OCI-LY7 (cell line): ENCODE data around the gene SUFU. TPM values are rescaled to one million over a fixed set of nuclear protein-coding genes. Genes with fewer than 3 reads are reported as not detected.

Source experiments
- BruUV-seq: library from RNA; stranded (reverse); fragments of 400-500 nt; replicated peaks from 2 replicates; lab custom pipeline; 2021; lab: Mats Ljungman, UMichigan
- CTCF ChIA-PET: fragments of 300-600 bp; sonication (Branson Sonifier 250); formaldehyde crosslinking; loops from one replicate; lab custom pipeline; 2022; ENCODE audit warnings: antibody characterized with exemption; ENCODE audit not compliant: unreplicated experiment; lab: Charles Lee
- POLR2A ChIA-PET: fragments of 300-600 bp; sonication (Branson Sonifier 250); formaldehyde crosslinking; loops from one replicate; lab custom pipeline; 2022; ENCODE audit warnings: antibody characterized with exemption; lab: Charles Lee
- DNase-seq: peaks from one replicate; pipeline ENCODE4 v3.0.0-alpha.2; 2015; ENCODE audit warnings: low spot score
- H2AFZ ChIP-seq: fragments of 200-600 bp; sonication (generic), shearing (Covaris generic); 2 replicates; pipeline ENCODE4 v1.6.1; 2014; ENCODE audit warnings: mild to moderate bottlenecking, antibody characterized with exemption, low read length, moderate library complexity
- H3K27ac ChIP-seq: fragments of 200-600 bp; sonication (generic); 2 replicates; pipeline ENCODE4 v1.5.1; 2014; ENCODE audit warnings: mixed run types, low read depth, mild to moderate bottlenecking, moderate library complexity, low read length, inconsistent platforms; ENCODE audit not compliant: poor library complexity, severe bottlenecking
- H3K36me3 ChIP-seq: fragments of 200-600 bp; sonication (generic); 2 replicates; pipeline ENCODE4 v1.6.1; 2014; ENCODE audit warnings: mild to moderate bottlenecking, antibody characterized with exemption, low read length, moderate library complexity, mixed read lengths; ENCODE audit not compliant: insufficient read depth
- H3K4me1 ChIP-seq: fragments of 200-600 bp; sonication (generic); 2 replicates; pipeline ENCODE4 v1.5.1; 2014; ENCODE audit warnings: mild to moderate bottlenecking, low read length; ENCODE audit not compliant: insufficient read depth, poor library complexity, severe bottlenecking
- H3K4me2 ChIP-seq: fragments of 200-600 bp; sonication (generic); 2 replicates; pipeline ENCODE4 v1.6.1; 2014; ENCODE audit warnings: mild to moderate bottlenecking, low read length
- H3K4me3 ChIP-seq: fragments of 200-600 bp; sonication (generic); 2 replicates; pipeline ENCODE4 v1.5.1; 2014; ENCODE audit warnings: mild to moderate bottlenecking, low read depth, low read length; ENCODE audit not compliant: poor library complexity, severe bottlenecking
- H3K79me2 ChIP-seq: fragments of 200-600 bp; sonication (generic); 2 replicates; pipeline ENCODE4 v1.6.1; 2016; ENCODE audit warnings: low read depth, mild to moderate bottlenecking, low read length, moderate library complexity, mixed read lengths; ENCODE audit not compliant: insufficient read depth
- H3K9me2 ChIP-seq: fragments of 200-600 bp; sonication (generic); 2 replicates; pipeline ENCODE4 v1.6.1; 2016; ENCODE audit warnings: mild to moderate bottlenecking, low read length, mixed read lengths; ENCODE audit not compliant: insufficient read depth
- H3K9me3 ChIP-seq: fragments of 200-600 bp; sonication (generic); 2 replicates; pipeline ENCODE4 v1.6.1; 2014; ENCODE audit warnings: mild to moderate bottlenecking, mixed run types, low read length, mixed read lengths
- H4K20me1 ChIP-seq: fragments of 200-600 bp; sonication (generic); 2 replicates; pipeline ENCODE4 v1.6.1; 2014; ENCODE audit warnings: mild to moderate bottlenecking, antibody characterized with exemption, low read length, moderate library complexity, mixed read lengths; ENCODE audit not compliant: insufficient read depth
- EZH2phosphoT487 ChIP-seq: fragments of 200-600 bp; sonication (generic); IDR thresholded peaks from 2 replicates; pipeline ENCODE4 v1.6.1; 2018; ENCODE audit warnings: low read depth, borderline replicate concordance, mild to moderate bottlenecking, mixed run types, antibody characterized with exemption, low read length, moderate library complexity, mixed read lengths
- intact Hi-C: fragments of 100-400 bp; cut with micrococcal nuclease; formaldehyde crosslinking; loops from one replicate; pipeline ENCODE4 v1.10.0; 2022; ENCODE audit not compliant: unreplicated experiment
- total RNA-seq, 2 experiments: library from RNA; depleted of rRNA in 1 of 2; stranded (reverse); fragments of >200 nt in 1 of 2; shearing (Covaris generic) in 1 of 2; gene quantifications; 2 replicates each; pipeline ENCODE4 v1.2.3, GENCODE V29; 2014 to 2022
- TF ChIP-seq, protein P1 (sequence below): fragments of 200-600 bp; sonication (generic); conservative IDR thresholded peaks from 2 replicates; pipeline ENCODE4 v1.5.1; 2014; ENCODE audit warnings: mild to moderate bottlenecking, antibody characterized with exemption, low read length, moderate library complexity, mixed read lengths

Gene SUFU
- total RNA-seq, 2 experiments from 2014 or later, result 4.9 to 10.0 TPM

DNA sequence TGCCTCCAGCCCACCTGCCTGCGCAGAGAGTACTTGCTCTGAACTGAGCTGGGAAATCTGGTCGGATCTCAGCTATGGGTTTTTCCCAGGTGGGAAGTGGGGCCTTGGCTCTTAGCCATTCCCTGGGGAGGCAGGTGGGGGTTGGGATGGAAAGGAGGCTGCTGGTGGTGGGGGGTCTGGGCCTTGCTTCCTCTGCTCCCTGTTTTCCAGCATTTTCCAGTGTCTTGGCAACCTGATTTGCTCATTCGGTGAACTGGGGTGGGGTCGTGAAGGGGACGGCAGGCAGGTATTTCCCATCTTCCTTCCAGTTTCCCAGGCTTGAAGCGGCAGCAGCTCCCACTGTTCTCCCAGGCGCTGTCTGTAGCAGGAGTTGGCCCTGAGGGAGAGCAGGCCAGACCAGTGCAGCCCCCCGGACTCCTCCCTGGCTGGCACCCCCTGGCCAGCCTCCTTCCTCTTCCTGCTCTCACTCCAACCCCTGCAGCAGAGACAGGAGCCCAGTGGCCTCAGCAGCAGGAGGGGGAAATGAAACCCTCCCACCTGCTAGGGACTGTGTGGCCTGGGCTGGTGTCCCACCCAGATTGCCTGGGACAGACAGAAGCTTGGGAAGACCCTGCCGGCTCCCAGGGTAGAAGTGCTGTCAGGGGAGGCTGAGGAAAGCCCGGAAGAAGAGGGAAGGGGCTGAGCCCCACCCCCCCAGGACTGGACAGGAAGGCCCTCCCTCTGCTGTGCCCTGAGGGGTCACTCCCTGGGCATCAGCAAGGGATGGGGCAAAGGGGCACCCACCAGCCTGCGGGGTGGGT, 147.1 kb downstream of the SUFU start:
- Histone ChIP-seq H3K4me3 (peak overlapping the region; percentile 84), H3K9me3 (no peaks in the 10 kb centered on the region), H4K20me1 (0 out of 2 replicates have a peak, but pooled peaks cover 4% of the 10 kb centered on the region), H3K79me2 (peaks cover 87% of the 10 kb centered on the region), H3K4me1 (peaks cover 73% of the 10 kb centered on the region), H2AFZ (no peak overlapping the region), H3K27ac (peak overlapping the region; percentile 95), H3K4me2 (peak overlapping the region; percentile 82), H3K9me2 (no peaks in the 10 kb centered on the region), H3K36me3 (peaks cover 65% of the 10 kb centered on the region)
- no TSS peak for BruUV-seq
- TF ChIP-seq, protein P1, sequence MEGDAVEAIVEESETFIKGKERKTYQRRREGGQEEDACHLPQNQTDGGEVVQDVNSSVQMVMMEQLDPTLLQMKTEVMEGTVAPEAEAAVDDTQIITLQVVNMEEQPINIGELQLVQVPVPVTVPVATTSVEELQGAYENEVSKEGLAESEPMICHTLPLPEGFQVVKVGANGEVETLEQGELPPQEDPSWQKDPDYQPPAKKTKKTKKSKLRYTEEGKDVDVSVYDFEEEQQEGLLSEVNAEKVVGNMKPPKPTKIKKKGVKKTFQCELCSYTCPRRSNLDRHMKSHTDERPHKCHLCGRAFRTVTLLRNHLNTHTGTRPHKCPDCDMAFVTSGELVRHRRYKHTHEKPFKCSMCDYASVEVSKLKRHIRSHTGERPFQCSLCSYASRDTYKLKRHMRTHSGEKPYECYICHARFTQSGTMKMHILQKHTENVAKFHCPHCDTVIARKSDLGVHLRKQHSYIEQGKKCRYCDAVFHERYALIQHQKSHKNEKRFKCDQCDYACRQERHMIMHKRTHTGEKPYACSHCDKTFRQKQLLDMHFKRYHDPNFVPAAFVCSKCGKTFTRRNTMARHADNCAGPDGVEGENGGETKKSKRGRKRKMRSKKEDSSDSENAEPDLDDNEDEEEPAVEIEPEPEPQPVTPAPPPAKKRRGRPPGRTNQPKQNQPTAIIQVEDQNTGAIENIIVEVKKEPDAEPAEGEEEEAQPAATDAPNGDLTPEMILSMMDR, result no peak
- TF ChIP-seq EZH2phosphoT487, result no peak
- intact Hi-C loops, result no loop called here
- DNase-seq, result peak; percentile 66
- CTCF ChIA-PET, result interaction anchor here (0.5 to 2.1 kb wide), 3 partner anchors 7 to 354 kb away, joined by 3 to 7 read pairs (median 4); no protein-coding TSS in a partner anchor
- POLR2A ChIA-PET, result interaction anchor here (0.6 to 2.7 kb wide), 7 partner anchors 10 to 63 kb away, joined by 3 to 17 read pairs (median 5); partner anchors contain the start of genes ARL3 and SFXN2

DNA sequence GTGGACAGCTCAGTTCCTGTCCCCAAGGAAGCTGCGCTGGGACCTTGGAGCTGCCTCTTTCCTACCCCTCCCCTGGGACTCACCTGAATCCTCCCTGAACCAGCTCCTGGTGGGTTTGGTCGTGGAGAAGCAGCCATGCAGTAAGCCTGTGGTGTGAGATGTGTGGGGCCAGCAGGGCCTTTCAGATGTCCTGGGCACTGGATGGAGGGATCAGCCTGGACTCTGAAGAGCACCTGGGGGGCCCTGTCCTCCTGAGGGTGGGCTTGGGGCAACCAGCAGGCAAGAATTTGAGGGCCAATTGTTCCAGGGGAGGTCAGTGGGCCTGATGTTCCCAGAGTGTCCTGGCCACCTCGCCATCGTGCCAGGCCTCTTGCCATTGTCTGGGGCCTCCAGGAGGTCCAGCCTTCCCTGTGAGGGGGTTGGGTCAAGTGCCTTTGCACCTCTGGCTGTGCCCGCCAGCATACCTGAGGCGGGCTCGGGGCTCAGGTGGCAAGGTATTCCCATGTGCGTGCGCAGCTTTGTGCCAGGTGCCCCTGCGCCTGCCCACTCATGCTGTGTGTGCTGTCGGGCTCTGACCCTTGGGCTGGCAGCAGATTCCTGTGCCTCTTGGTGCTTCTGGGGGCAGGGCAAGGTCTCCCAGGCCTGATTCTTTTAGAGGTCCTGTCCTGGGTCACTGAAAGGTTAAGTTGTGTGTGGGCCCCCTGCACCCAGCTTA, 147.8 kb downstream of the SUFU start:
- Histone ChIP-seq H3K79me2 (peaks cover 80% of the 10 kb centered on the region), H4K20me1 (0 out of 2 replicates have a peak, but pooled peaks cover 4% of the 10 kb centered on the region), H3K4me2 (peak overlapping the region; percentile 82), H3K9me3 (no peaks in the 10 kb centered on the region), H2AFZ (no peak overlapping the region), H3K36me3 (peaks cover 67% of the 10 kb centered on the region), H3K27ac (peak overlapping the region; percentile 95), H3K9me2 (no peaks in the 10 kb centered on the region), H3K4me1 (peaks cover 73% of the 10 kb centered on the region), H3K4me3 (peak overlapping the region; percentile 84)
- DNase-seq, result no peak
- POLR2A ChIA-PET, result interaction anchor here (0.6 to 2.1 kb wide), 5 partner anchors 9 to 63 kb away, joined by 3 to 6 read pairs (median 4); partner anchors contain the start of genes ARL3 and SFXN2
- no TSS peak for BruUV-seq
- CTCF ChIA-PET, result interaction anchor here (0.6 to 2.1 kb wide), 2 partner anchors 9 to 355 kb away, joined by 4 to 7 read pairs; no protein-coding TSS in a partner anchor
- intact Hi-C loops, result loop anchor here (1.0 kb wide), 1 partner anchor 10 kb away; no protein-coding TSS in a partner anchor
- TF ChIP-seq, protein P1, result no peak
- no peak for TF ChIP-seq EZH2phosphoT487
